Calu3 (cell line): ENCODE measurements around the gene PLEKHA3. TPM values are rescaled to one million over a fixed set of nuclear protein-coding genes. Genes with fewer than 3 reads are reported as not detected.

ENCODE experiments used
- BruUV-seq: library from RNA; stranded (reverse); fragments of 400-500 nt; replicated peaks from 2 replicates; lab custom pipeline; 2021; lab: Mats Ljungman, UMichigan
- CTCF ChIA-PET: fragments of 300-600 bp; sonication (Branson Sonifier 250); formaldehyde crosslinking; loops from one replicate; lab custom pipeline; 2022; ENCODE audit warnings: antibody characterized with exemption; lab: Charles Lee
- DNase-seq: peaks from one replicate; pipeline ENCODE4 v3.0.0; 2022
- H3K27ac Mint-ChIP-seq: one replicate; pipeline ENCODE4 v1.8.0; 2022; ENCODE audit warnings: mixed read lengths; ENCODE audit not compliant: unreplicated experiment
- H3K27me3 Mint-ChIP-seq: one replicate; pipeline ENCODE4 v1.8.0; 2022; ENCODE audit warnings: mixed read lengths; ENCODE audit not compliant: unreplicated experiment
- H3K36me3 Mint-ChIP-seq: one replicate; pipeline ENCODE4 v1.8.0; 2022; ENCODE audit warnings: mild to moderate bottlenecking, moderate library complexity, mixed read lengths; ENCODE audit not compliant: insufficient read depth, unreplicated experiment
- H3K4me1 Mint-ChIP-seq: one replicate; pipeline ENCODE4 v1.8.0; 2022; ENCODE audit warnings: mild to moderate bottlenecking, low read depth, mixed read lengths; ENCODE audit not compliant: unreplicated experiment
- H3K4me3 Mint-ChIP-seq: one replicate; pipeline ENCODE4 v1.8.0; 2022; ENCODE audit warnings: mild to moderate bottlenecking, low read depth, moderate library complexity, mixed read lengths; ENCODE audit not compliant: unreplicated experiment
- H3K9me3 Mint-ChIP-seq: one replicate; pipeline ENCODE4 v1.8.0; 2022; ENCODE audit warnings: low read depth, mixed read lengths; ENCODE audit not compliant: unreplicated experiment
- CTCF ChIP-seq: fragments of 200-600 bp; IDR thresholded peaks from one replicate; pipeline ENCODE4 v1.8.0; 2022; ENCODE audit warnings: antibody characterized with exemption; ENCODE audit not compliant: unreplicated experiment
- intact Hi-C: fragments of 100-400 bp; cut with micrococcal nuclease; formaldehyde crosslinking; loops from one replicate; pipeline ENCODE4 v1.10.0; 2022; ENCODE audit not compliant: unreplicated experiment
- total RNA-seq: library from RNA; stranded (reverse); gene quantifications from 2 replicates; pipeline ENCODE4 v1.2.3, GENCODE V29; 2022

Gene PLEKHA3
- total RNA-seq, 1 experiment from 2014 or later, result 33.0 TPM

- no peak for TF ChIP-seq CTCF
- BruUV-seq, result no TSS peak
- H3K9me3 Mint-ChIP-seq, result no peaks in the 10 kb centered on the region
- no peak for DNase-seq
- CTCF ChIA-PET, result interaction anchor here (1.3 to 2.3 kb wide), 2 partner anchors 31 to 36 kb away, joined by 3 to 10 read pairs; no protein-coding TSS in a partner anchor
- peak overlapping the region; percentile 90 for H3K4me3 Mint-ChIP-seq
- H3K4me1 Mint-ChIP-seq, result peaks cover 21% of the 10 kb centered on the region
- H3K27me3 Mint-ChIP-seq, result no peaks in the 10 kb centered on the region
- intact Hi-C loops, result loop anchor here (2.0 kb wide), 1 partner anchor 73 kb away; no protein-coding TSS in a partner anchor
- H3K36me3 Mint-ChIP-seq, result peaks cover 48% of the 10 kb centered on the region
- H3K27ac Mint-ChIP-seq, result peak overlapping the region; percentile 99
Measured at GRCh38 chr2:178449700-178450523, 30.3 kb upstream of the PLEKHA3 start.

- intact Hi-C loops, result loop anchor here (2.0 kb wide), 1 partner anchor 72 kb away; no protein-coding TSS in a partner anchor
- Mint-ChIP-seq H3K27me3 (no peaks in the 10 kb centered on the region), H3K9me3 (no peaks in the 10 kb centered on the region), H3K4me1 (peaks cover 21% of the 10 kb centered on the region), H3K36me3 (peaks cover 44% of the 10 kb centered on the region), H3K27ac (peak overlapping the region; percentile 99), H3K4me3 (peak overlapping the region; percentile 90)
- CTCF ChIA-PET, result interaction anchor here (0.8 to 2.3 kb wide), 3 partner anchors 18 to 36 kb away, joined by 3 to 10 read pairs (median 4); partner anchors contain the start of gene FKBP7
- no peak for TF ChIP-seq CTCF
- BruUV-seq, result no TSS peak
- DNase-seq, result no peak
Measured at GRCh38 chr2:178450524-178450773, 29.8 kb upstream of the PLEKHA3 start.

GRCh38 chr2:178450774-178451525, 29.3 kb upstream of the PLEKHA3 start, which contains the start of the genes PJVK and PRKRA:
Gene PJVK (plus strand): TSS chr2:178451378. CDS start chr2:178453410, 2,032 bp downstream.
Gene PRKRA (minus strand): TSS chr2:178451175. CDS start chr2:178451030, 145 bp downstream.
- H3K27ac Mint-ChIP-seq, result peak within 1 kb of the TSS; percentile 99
- peaks cover 21% of the 10 kb centered on the region for H3K4me1 Mint-ChIP-seq
- H3K36me3 Mint-ChIP-seq, result peaks cover 44% of the 10 kb centered on the region
- intact Hi-C loops, result loop anchor here (2.0 kb wide), 1 partner anchor 72 kb away; no protein-coding TSS in a partner anchor
- no peaks in the 10 kb centered on the region for H3K27me3 Mint-ChIP-seq
- CTCF ChIA-PET, result interaction anchor here (0.6 to 2.3 kb wide), 5 partner anchors 17 to 289 kb away, joined by 3 to 10 read pairs (median 4); partner anchors contain the start of gene FKBP7
- peak; percentile 99 for DNase-seq
- TF ChIP-seq CTCF, result no peak
- peak within 1 kb of the TSS; percentile 90 for H3K4me3 Mint-ChIP-seq
- no TSS peak for BruUV-seq
- no peaks in the 10 kb centered on the region for H3K9me3 Mint-ChIP-seq

GRCh38 chr2:178452334-178452733, 27.9 kb upstream of the PLEKHA3 start:
- Mint-ChIP-seq H3K9me3 (no peaks in the 10 kb centered on the region), H3K36me3 (peaks cover 40% of the 10 kb centered on the region), H3K27ac (peak overlapping the region; percentile 99), H3K4me1 (peaks cover 21% of the 10 kb centered on the region), H3K4me3 (no peak overlapping the region), H3K27me3 (no peaks in the 10 kb centered on the region)
- TF ChIP-seq CTCF, result no peak
- no TSS peak for BruUV-seq
- intact Hi-C loops, result no loop called here
- DNase-seq, result no peak
- CTCF ChIA-PET, result no interaction called here
